ENCODE measurements around the gene SOX10.

The SOX10 gene

GRCh38 chr22:38005943-38006342 is 21.6 kb upstream of the SOX10 start:
- no peak for TF ChIP-seq CTCF (IDR thresholded peaks at IDR 0.05; ENCODE audit: low read depth, low read length, missing control alignments)
- H3K4me3 ChIP-seq (replicated peaks; ENCODE audit: low read depth, low read length) = no peak overlapping the region
- no peak for DNase-seq (ENCODE audit: extremely low read depth, low read depth)

- no peak overlapping the region for H3K4me3 ChIP-seq (replicated peaks; ENCODE audit: low read depth, low read length)
- no peak for TF ChIP-seq CTCF (IDR thresholded peaks at IDR 0.05; ENCODE audit: low read depth, low read length, missing control alignments)
- no peak for DNase-seq (ENCODE audit: extremely low read depth, low read depth)
Observed at GRCh38 chr22:37999640-38000272, 15.4 kb upstream of the SOX10 start.

GRCh38 chr22:37999236-37999635 is 14.9 kb upstream of the SOX10 start:
- no peak overlapping the region for H3K4me3 ChIP-seq (replicated peaks; ENCODE audit: low read depth, low read length)
- no peak for TF ChIP-seq CTCF (IDR thresholded peaks at IDR 0.05; ENCODE audit: low read depth, low read length, missing control alignments)
- DNase-seq (ENCODE audit: extremely low read depth, low read depth) = no peak

- DNase-seq (ENCODE audit: extremely low read depth, low read depth) = no peak
- H3K4me3 ChIP-seq (replicated peaks; ENCODE audit: low read depth, low read length) = no peak overlapping the region
- TF ChIP-seq CTCF (IDR thresholded peaks at IDR 0.05; ENCODE audit: low read depth, low read length, missing control alignments) = no peak
Observed at GRCh38 chr22:37998543-37998942, 14.2 kb upstream of the SOX10 start.

GRCh38 chr22:37996515-37997246 is 12.3 kb upstream of the SOX10 start:
- DNase-seq (ENCODE audit: extremely low read depth, low read depth) = no peak
- no peak for TF ChIP-seq CTCF (IDR thresholded peaks at IDR 0.05; ENCODE audit: low read depth, low read length, missing control alignments)
- H3K4me3 ChIP-seq (replicated peaks; ENCODE audit: low read depth, low read length) = no peak overlapping the region

GRCh38 chr22:37996079-37996478 is 11.7 kb upstream of the SOX10 start:
- H3K4me3 ChIP-seq (replicated peaks; ENCODE audit: low read depth, low read length) = no peak overlapping the region
- no peak for DNase-seq (ENCODE audit: extremely low read depth, low read depth)
- TF ChIP-seq CTCF (IDR thresholded peaks at IDR 0.05; ENCODE audit: low read depth, low read length, missing control alignments) = no peak
